Transverse colon (tissue), 3 donors: Measurements from ENCODE around the gene ZNFX1.
"Not testable (repeated sequence)": the region's sequence is repeated elsewhere in the genome, so short reads cannot be mapped to it uniquely, and the experiment has no call there.

Experiments
- CTCF ChIP-seq, 5 experiments: fragments of 200-600 bp in 3 of 5; fragments of 450-650 bp in 2 of 5; sonication (generic) in 3 of 5; IDR thresholded peaks; 1 replicate in 2 of 5; 2 replicates in 3 of 5; pipeline ENCODE4 v1.5.1; 2016 to 2017; ENCODE audit warnings: antibody characterized with exemption in 5 of 5, inconsistent platforms in 3 of 5, mild to moderate bottlenecking in 2 of 5, moderate library complexity in 1 of 5
- EP300 ChIP-seq: sonication (generic); formaldehyde crosslinking; IDR thresholded peaks from one replicate; pipeline ENCODE4 v1.6.1; 2017; ENCODE audit warnings: antibody characterized with exemption, low read depth
- POLR2A ChIP-seq: fragments of 450-650 bp; IDR thresholded peaks from one replicate; pipeline ENCODE4 v1.6.1; 2016; ENCODE audit warnings: antibody characterized with exemption, mild to moderate bottlenecking, moderate library complexity

- not testable (repeated sequence) for TF ChIP-seq CTCF (IDR thresholded peaks at IDR 0.05); POLR2A; EP300
Measured at GRCh38 chr20:49314052-49314451, 36.2 kb upstream of the ZNFX1 start.
